Measurements from ENCODE around the gene CFAP65.

Gene CFAP65

GRCh38 chr2:219041252-219041651, at the start of gene CFAP65:
Gene CFAP65, minus strand, starts transcription at chr2:219041516. Its CDS starts 2,468 bp downstream, at chr2:219039048.
- no peak for DNase-seq

- DNase-seq = no peak
These were observed 49.4 kb upstream of the CFAP65 start for GRCh38 chr2:219090436-219091299.

GRCh38 chr2:219089330-219089729, 48.0 kb upstream of the CFAP65 start:
- no peak for DNase-seq

GRCh38 chr2:219087848-219088247, 46.5 kb upstream of the CFAP65 start:
- DNase-seq = no peak

- no peak for DNase-seq
These were observed 46.0 kb upstream of the CFAP65 start for GRCh38 chr2:219087361-219087760.

- DNase-seq = no peak
These were observed 44.9 kb upstream of the CFAP65 start for GRCh38 chr2:219086196-219086595.

GRCh38 chr2:219084791-219085190, 43.5 kb upstream of the CFAP65 start:
- DNase-seq = no peak

GRCh38 chr2:219082332-219082958, 41.1 kb upstream of the CFAP65 start:
- no peak for DNase-seq

- no peak for DNase-seq
These were observed 40.5 kb upstream of the CFAP65 start for GRCh38 chr2:219081701-219082331.

- no peak for DNase-seq
These were observed 39.8 kb upstream of the CFAP65 start for GRCh38 chr2:219081096-219081495.

- DNase-seq = no peak
These were observed 38.1 kb upstream of the CFAP65 start for GRCh38 chr2:219079417-219079816.

GRCh38 chr2:219078951-219079350, 37.6 kb upstream of the CFAP65 start:
- DNase-seq = no peak

GRCh38 chr2:219078126-219078525, 36.8 kb upstream of the CFAP65 start:
- DNase-seq = no peak

- no peak for DNase-seq
These were observed 34.9 kb upstream of the CFAP65 start for GRCh38 chr2:219076253-219076652.

- DNase-seq = no peak
These were observed 32.3 kb upstream of the CFAP65 start for GRCh38 chr2:219073413-219074129.

- DNase-seq = no peak
These were observed 31.5 kb upstream of the CFAP65 start for GRCh38 chr2:219072741-219073250.

GRCh38 chr2:219071131-219071816, 30.0 kb upstream of the CFAP65 start:
- DNase-seq = no peak

GRCh38 chr2:219065484-219065883, 24.2 kb upstream of the CFAP65 start:
- DNase-seq = no peak

- DNase-seq = no peak
These were observed 20.8 kb upstream of the CFAP65 start for GRCh38 chr2:219062081-219062480.

GRCh38 chr2:219060821-219061791, 19.8 kb upstream of the CFAP65 start, which contains the start of gene IHH:
Gene IHH, minus strand, starts transcription at chr2:219060921. Its CDS starts 454 bp downstream, at chr2:219060467.
- no peak for DNase-seq

Measured in activated CD4-positive, alpha-beta T cell treated with anti-CD3 and anti-CD28 coated beads, Interleukin-2, amount 50 U/mL, for 1 hour (primary cell).